Tibial nerve (tissue), 4 donors: ENCODE data around the gene DDX46. TPM values are rescaled to one million over a fixed set of nuclear protein-coding genes. Genes with fewer than 3 reads are reported as not detected.

Experiments
- DNase-seq, 2 donors: peaks; one replicate each; pipeline ENCODE4 v3.0.0-alpha.2; 2019; ENCODE audit warnings: low spot score in 2 of 2
- H3K27ac ChIP-seq, 4 donors: fragments of 200-600 bp; sonication (generic) in 3 of 4; one replicate each; pipeline ENCODE4 v1.5.1; 2017 to 2019; ENCODE audit warnings: mild to moderate bottlenecking in 1 of 4
- H3K27me3 ChIP-seq, 2 donors: fragments of 200-600 bp; sonication (generic) in 1 of 2; one replicate each; pipeline versions ENCODE4 v1.5.1 to v1.6.0; 2017 to 2019
- H3K36me3 ChIP-seq, 3 donors: fragments of 200-600 bp; sonication (generic); one replicate each; pipeline ENCODE4 v1.5.1; 2018 to 2019
- H3K4me1 ChIP-seq, 4 donors: fragments of 200-600 bp; sonication (generic) in 3 of 4; one replicate each; pipeline ENCODE4 v1.5.1; 2017 to 2019
- H3K4me3 ChIP-seq, 4 donors: fragments of 200-600 bp; sonication (generic) in 3 of 4; one replicate each; pipeline ENCODE4 v1.5.1; 2017 to 2019; ENCODE audit warnings: mild to moderate bottlenecking in 1 of 4, moderate library complexity in 1 of 4
- H3K9me3 ChIP-seq, 4 donors: fragments of 200-600 bp; sonication (generic) in 3 of 4; one replicate each; pipeline ENCODE4 v1.5.1; 2017 to 2019
- EP300 ChIP-seq, 2 donors: sonication (generic); formaldehyde crosslinking; IDR thresholded peaks; one replicate each; pipeline ENCODE4 v1.6.1; 2017; ENCODE audit warnings: antibody characterized with exemption in 2 of 2, mild to moderate bottlenecking in 1 of 2
- POLR2A ChIP-seq, 2 donors: fragments of 450-650 bp; IDR thresholded peaks; one replicate each; pipeline ENCODE4 v1.6.1; 2017; ENCODE audit warnings: antibody characterized with exemption in 2 of 2, mild to moderate bottlenecking in 2 of 2, moderate library complexity in 2 of 2
- WGBS, 2 donors: methylation state at CpG; one replicate each; pipeline ENCODE4 v1.1.5; 2018; 5-methylcytosine and 5-hydroxymethylcytosine counted together
- total RNA-seq, 4 donors: library from RNA; depleted of rRNA; stranded (reverse); fragments of >200 nt; gene quantifications; one replicate each; pipeline ENCODE4 v1.1.0, GENCODE V29; 2016
- TF ChIP-seq, protein P1 (sequence below), 5 experiments: fragments of 200-600 bp in 3 of 5; fragments of 450-650 bp in 2 of 5; sonication (generic) in 3 of 5; IDR thresholded peaks; one replicate each; pipeline ENCODE4 v1.5.1; 2016 to 2019; ENCODE audit warnings: antibody characterized with exemption in 5 of 5, mild to moderate bottlenecking in 3 of 5, moderate library complexity in 2 of 5

The DDX46 gene
- total RNA-seq, 4 donors from 2014 or later, result 27.7 to 53.1 (median 39.9) TPM

DNA sequence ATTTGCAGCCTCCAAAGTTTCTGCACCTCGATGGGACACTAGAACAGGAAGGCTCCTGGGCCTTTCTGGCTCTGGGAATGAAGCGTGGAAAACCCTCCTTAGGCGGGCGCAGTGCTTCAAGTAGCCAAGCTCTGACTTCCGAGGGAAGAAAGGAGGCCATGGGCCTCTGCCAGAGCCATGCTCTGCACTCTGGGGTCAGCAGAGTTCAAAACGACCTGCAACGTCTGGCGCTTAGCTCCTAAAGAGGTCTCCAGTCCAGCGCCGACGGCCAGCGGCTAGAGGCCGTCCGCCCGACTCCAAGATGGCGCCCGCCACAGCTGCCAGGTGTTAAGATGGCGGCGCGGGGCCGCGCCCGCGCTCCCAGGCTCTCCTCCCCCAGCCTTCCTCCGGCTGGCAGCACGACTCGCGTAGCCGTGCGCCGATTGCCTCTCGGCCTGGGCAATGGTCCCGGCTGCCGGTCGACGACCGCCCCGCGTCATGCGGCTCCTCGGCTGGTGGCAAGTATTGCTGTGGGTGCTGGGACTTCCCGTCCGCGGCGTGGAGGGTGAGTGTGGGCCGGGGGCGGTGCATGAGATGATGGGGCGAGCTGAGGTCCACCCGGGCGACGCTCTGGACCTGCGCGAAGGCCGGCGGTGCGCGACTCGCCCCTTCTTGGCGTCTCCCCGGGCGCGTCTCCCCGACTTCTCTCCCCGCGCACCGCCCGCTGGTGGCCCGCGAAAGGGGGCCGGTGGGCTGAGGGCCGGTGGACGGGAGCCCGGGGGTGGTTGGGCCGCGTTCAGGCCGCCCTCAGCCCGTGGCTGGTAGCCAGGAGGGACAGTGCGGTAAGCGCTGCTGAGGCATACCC, 115.6 kb downstream of the DDX46 start, which contains the start of gene TXNDC15:
Gene TXNDC15, plus strand, starts transcription at position 385 of the 844 bp plus-strand sequence. Its CDS starts 57 bp downstream, at position 442.
- DNase-seq, result peak; percentile 78
- H3K9me3 ChIP-seq, result no peaks in the 10 kb centered on the region
- H3K27ac ChIP-seq, result peak within 1 kb of the TSS; percentile 91 to 98 (median 95)
- peaks cover 0 to 4% (median 0%) of the 10 kb centered on the region in 3 donors for H3K36me3 ChIP-seq
- TF ChIP-seq POLR2A (IDR thresholded peaks at IDR 0.05) (peak; percentile 57 to 59), EP300 (IDR thresholded peaks at IDR 0.05) (peak; percentile 62 to 87)
- TF ChIP-seq, protein P1, sequence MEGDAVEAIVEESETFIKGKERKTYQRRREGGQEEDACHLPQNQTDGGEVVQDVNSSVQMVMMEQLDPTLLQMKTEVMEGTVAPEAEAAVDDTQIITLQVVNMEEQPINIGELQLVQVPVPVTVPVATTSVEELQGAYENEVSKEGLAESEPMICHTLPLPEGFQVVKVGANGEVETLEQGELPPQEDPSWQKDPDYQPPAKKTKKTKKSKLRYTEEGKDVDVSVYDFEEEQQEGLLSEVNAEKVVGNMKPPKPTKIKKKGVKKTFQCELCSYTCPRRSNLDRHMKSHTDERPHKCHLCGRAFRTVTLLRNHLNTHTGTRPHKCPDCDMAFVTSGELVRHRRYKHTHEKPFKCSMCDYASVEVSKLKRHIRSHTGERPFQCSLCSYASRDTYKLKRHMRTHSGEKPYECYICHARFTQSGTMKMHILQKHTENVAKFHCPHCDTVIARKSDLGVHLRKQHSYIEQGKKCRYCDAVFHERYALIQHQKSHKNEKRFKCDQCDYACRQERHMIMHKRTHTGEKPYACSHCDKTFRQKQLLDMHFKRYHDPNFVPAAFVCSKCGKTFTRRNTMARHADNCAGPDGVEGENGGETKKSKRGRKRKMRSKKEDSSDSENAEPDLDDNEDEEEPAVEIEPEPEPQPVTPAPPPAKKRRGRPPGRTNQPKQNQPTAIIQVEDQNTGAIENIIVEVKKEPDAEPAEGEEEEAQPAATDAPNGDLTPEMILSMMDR (IDR thresholded peaks at IDR 0.05), result peak in 1 of 5 experiments; percentile 26
- H3K27me3 ChIP-seq, result no peaks in the 10 kb centered on the region
- H3K4me1 ChIP-seq, result peaks cover 0 to 42% (median 21%) of the 10 kb centered on the region in 4 donors
- peak within 1 kb of the TSS; percentile 90 to 100 (median 96) for H3K4me3 ChIP-seq
- WGBS, 2 donors, result 2 to 3% methylated on average over 46 to 68 of the region's 79 CpGs

DNA sequence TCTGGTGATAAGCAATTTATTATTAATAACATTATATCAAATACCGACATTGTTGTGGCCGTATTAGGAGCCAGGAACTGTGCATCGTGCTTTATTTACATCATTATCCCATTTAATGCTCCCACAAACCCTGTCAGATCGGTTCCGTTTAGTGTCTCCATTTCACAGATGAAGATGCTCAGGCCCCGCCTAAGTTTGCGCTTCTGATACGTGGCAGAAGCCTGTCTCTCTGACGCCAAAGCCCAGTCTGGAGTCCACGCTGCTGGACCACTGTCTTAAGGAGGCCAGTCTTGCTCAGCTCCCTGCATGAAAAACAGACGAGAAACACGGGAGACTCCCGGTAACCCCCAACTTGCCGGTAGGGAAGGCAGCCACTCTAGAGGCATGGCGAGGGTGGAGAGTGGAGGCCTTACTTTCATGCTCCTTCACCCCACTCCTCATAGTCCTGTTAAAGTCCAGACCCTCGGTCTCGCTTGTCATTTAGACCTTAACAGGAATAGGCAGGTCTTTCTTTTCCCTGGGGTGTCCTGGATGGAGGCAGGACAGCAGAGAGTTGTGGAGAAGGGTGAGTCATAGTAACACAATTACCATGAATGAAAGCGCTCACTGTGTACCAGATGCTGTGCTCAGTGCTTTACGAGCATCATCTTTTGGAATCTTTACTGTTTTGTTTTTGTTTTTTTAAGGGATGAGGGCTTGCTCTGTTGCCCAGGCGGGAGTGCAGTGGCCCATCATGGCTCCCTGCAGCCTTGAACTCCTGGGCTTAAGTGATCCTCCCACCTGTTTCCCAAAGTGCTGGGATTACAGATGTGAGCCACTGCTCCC, 116.5 kb downstream of the DDX46 start:
- no peaks in the 10 kb centered on the region for H3K9me3 ChIP-seq
- H3K27me3 ChIP-seq, result no peaks in the 10 kb centered on the region
- peaks cover 0 to 4% (median 0%) of the 10 kb centered on the region in 3 donors for H3K36me3 ChIP-seq
- 3 to 6% methylated on average over 20 of the region's 20 CpGs for WGBS, 2 donors
- H3K4me3 ChIP-seq, result peak overlapping the region; percentile 90 to 100 (median 96)
- TF ChIP-seq EP300 (IDR thresholded peaks at IDR 0.05), result peak in 1 of 2 donors; percentile 54
- peak in 1 of 2 donors; percentile 24 for TF ChIP-seq POLR2A (IDR thresholded peaks at IDR 0.05)
- TF ChIP-seq, protein P1 (IDR thresholded peaks at IDR 0.05), result no peak
- peak overlapping the region; percentile 91 to 98 (median 95) for H3K27ac ChIP-seq
- DNase-seq, result peak; percentile 58 to 76
- peaks cover 0 to 42% (median 21%) of the 10 kb centered on the region in 4 donors for H3K4me1 ChIP-seq

DNA sequence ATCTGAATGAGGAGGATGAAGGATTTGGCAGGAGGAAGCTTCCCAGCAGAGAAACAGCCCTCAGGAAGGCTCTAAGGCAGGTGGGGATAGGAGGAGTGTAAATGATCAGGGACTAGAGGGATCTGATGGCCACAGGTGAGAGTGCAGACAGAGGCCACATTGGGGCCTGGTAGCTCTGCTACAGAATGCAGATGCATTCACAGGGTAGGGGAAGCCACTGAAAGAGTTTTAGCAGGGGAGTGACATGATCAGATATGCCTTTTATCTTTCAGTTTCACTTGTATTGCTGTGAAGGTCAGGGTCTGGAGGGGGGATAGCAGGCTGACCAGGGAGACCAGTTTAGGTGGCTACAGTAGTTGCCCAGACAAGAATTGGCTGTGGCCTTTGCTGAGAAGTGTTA, 118.6 kb downstream of the DDX46 start:
- peak overlapping the region in 2 of 4 donors; percentile 96 to 98 for H3K27ac ChIP-seq
- peaks cover 0 to 49% (median 21%) of the 10 kb centered on the region in 4 donors for H3K4me1 ChIP-seq
- TF ChIP-seq, protein P1 (IDR thresholded peaks at IDR 0.05), result no peak
- TF ChIP-seq EP300 (IDR thresholded peaks at IDR 0.05), result no peak
- no peak for TF ChIP-seq POLR2A (IDR thresholded peaks at IDR 0.05)

DNA sequence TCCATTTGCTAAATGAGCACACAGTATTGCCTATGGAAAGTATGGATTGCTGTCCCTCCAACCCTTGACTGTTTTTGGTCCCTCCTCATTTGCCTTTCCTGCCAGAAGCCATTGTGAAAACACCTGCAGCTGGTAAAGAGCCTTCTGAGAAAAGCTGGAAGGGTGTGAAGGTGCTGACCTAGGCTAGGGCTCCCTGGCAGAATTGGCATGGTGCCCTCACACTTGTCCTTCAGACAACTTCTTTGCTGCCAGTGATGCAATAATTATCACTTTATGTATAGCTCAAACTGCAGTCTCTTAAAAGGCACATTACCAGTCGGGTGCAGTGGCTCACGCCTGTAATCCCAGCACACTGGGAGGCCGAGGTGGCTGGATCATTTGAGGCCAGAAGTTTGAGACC, 119.8 kb downstream of the DDX46 start:
- peaks cover 0 to 4% (median 0%) of the 10 kb centered on the region in 3 donors for H3K36me3 ChIP-seq
- TF ChIP-seq EP300 (IDR thresholded peaks at IDR 0.05) (no peak), POLR2A (IDR thresholded peaks at IDR 0.05) (no peak)
- TF ChIP-seq, protein P1 (IDR thresholded peaks at IDR 0.05), result no peak
- 87 to 88% methylated on average over 3 of the region's 3 CpGs for WGBS, 2 donors
- no peaks in the 10 kb centered on the region for H3K9me3 ChIP-seq
- H3K4me3 ChIP-seq, result no peak overlapping the region
- no peaks in the 10 kb centered on the region for H3K27me3 ChIP-seq
- no peak for DNase-seq
- peaks cover 0 to 48% (median 20%) of the 10 kb centered on the region in 4 donors for H3K4me1 ChIP-seq
- no peak overlapping the region for H3K27ac ChIP-seq

More for the DNA sequence above, 118.6 kb downstream of the DDX46 start:
- H3K27me3 ChIP-seq, result no peaks in the 10 kb centered on the region
- H3K9me3 ChIP-seq, result no peaks in the 10 kb centered on the region
- no peak for DNase-seq
- H3K36me3 ChIP-seq, result peaks cover 0 to 4% (median 0%) of the 10 kb centered on the region in 3 donors
- H3K4me3 ChIP-seq, result no peak overlapping the region
